HG02623 (cell line): Measurements from ENCODE around the gene SH3TC1.

Source experiments
- ATAC-seq: cut with Tn5 transposase; IDR thresholded peaks from one replicate; pipeline ENCODE4 v1.9.1; 2021; ENCODE audit warnings: moderate library complexity; ENCODE audit not compliant: unreplicated experiment

The SH3TC1 gene

DNA sequence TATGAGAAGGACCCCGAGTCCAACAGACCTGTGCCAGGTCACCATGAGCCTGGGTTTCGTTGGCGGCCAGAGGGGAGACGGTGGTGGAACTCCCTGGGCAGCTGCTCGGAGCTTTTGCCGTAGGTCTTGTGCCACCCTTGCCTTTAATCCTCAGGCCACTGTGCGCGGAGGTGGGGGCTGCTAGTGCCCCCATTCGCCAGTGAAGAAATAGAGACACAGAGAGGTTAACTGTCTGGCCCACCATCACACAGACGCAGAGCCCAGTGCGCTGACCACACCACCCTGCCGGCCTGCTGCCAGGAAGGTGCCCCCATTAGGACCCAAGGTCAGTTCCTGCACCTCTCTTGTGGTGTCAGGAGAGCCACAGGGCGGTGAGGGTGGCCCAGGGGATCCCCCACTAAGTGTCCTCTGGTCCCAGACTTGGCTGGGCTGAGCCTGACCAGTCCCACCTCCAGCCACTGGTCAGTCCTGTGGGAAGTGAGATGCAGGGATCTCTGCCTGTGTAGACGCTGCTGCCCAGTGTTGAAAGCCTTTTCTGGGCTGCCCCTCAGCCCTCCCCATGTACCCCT is 42.2 kb downstream of the SH3TC1 start:
- ATAC-seq: no peak

GRCh38 chr4:8241895-8242696 is 43.0 kb downstream of the SH3TC1 start:
- ATAC-seq: peak; percentile 62

DNA sequence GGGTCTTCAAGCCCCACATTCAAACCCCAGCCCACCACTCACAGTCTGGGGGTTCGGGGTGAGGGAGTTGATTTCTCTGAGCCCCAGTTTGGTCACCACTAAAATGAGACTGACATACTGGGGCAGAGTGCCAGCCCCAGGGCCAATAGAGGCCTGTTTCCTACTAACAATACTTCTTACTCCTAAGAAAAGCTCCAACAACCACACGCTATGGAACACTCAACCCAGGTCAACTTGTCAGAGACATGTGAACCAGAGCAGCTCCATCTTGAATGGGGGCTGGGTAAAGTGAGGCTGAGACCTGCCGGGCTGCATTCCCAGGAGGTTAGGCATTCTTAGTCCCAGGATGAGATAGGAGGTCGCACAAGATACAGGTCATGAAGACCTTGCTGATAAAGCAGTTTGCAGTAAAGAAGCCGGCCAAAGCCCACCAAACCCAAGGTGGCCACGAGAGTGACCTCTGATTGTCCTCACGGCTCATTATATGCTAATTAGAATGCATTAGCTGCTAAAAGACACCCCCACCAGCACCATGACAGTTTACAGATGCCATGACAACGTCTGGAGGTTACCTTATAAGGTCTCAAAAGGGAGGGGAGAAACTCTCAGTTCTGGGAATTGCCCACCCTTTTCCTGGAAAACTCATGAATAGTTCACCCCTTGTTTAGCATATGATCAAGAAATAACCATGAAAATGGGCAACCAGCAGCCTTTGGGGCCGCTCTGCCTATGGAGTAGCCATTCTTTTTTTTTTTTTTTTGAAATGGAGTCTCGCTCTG is 43.9 kb downstream of the SH3TC1 start:
- no peak for ATAC-seq

DNA sequence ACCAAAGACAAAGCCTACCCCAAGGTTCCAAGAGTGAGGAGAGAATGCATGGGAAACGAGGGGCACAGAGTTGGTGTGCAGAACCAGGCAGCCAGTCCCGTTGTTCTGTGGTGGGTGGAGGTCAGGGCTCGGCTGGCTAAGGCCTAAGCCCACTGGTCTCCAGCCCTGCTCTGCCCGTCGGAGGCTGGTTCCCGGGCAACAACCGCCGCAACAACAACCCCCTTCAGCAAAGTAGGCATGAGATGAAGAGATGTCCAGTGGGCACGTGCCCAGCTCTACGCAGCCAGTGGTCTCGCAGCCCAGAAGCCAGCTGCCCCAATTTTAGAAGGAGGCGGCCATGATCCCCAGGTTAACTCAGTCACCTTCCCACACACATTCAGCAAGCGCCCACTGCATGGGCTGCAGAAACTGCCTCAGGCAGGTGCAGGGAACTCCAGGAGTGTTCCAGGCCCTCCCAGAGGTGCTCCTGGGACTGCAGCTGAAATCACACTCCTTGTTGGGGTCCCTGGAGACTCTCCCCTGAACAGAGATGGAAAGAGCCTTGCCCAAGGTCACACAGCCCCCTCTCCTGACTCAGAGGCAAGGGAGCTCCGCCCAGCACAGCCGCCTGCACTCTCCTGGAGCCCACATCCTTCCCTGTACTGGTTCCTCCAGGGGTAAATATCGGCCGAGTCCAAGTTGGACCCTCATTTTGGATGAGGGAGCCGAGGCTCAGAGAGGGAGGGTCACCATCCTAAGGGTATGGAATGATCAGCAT is 45.1 kb downstream of the SH3TC1 start:
- no peak for ATAC-seq

GRCh38 chr4:8244931-8245460 is 45.9 kb downstream of the SH3TC1 start:
- ATAC-seq: no peak

GRCh38 chr4:8245884-8246833 is 47.1 kb downstream of the SH3TC1 start:
- ATAC-seq: no peak

GRCh38 chr4:8247047-8247930 is 48.2 kb downstream of the SH3TC1 start:
- ATAC-seq: no peak

GRCh38 chr4:8248091-8248490 is 49.0 kb downstream of the SH3TC1 start:
- ATAC-seq: no peak

DNA sequence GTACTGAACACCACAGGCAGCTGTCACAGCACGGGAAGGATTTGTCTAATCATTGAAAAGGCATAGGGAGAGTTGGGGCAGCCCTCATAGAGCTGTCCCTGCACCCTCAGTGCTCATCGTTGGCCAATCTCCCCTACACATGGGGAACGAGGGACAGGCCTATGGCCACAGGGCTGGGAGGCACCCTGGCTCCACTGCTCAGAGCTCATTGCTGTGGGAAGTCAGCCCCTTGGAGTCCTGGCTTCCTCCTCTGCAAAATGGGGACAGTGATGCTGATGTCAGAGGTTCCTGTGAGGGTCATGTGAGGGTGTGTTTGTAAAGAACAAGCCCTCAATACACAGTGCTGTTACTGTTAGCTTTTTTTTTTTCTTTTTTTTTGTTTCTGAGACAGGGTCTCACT is 51.1 kb downstream of the SH3TC1 start:
- no peak for ATAC-seq

DNA sequence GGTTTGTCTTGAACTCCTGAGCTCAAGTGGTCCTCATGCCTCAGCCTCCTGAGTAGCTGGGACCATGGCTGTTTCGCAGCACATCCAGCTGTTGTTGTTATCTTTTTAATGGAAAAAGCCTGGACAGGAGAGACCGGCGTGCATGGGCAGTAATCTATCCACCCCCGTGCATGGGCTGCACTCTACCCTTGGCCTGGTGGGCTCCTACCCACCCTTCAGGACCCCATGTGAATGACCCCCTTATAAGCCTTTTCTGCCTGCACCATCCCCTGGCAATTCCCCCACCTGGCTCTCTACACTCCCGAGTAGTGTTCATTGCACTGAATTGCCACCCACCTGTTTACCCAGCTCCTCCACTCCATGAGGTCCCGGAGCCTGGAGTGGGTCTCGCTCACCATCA is 51.5 kb downstream of the SH3TC1 start:
- ATAC-seq: no peak

- ATAC-seq: no peak
Observed at GRCh38 chr4:8251110-8251883, 52.2 kb downstream of the SH3TC1 start.

- no peak for ATAC-seq
Observed at GRCh38 chr4:8252301-8253173, 53.4 kb downstream of the SH3TC1 start.

GRCh38 chr4:8254076-8254475 is 55.0 kb downstream of the SH3TC1 start:
- ATAC-seq: no peak

DNA sequence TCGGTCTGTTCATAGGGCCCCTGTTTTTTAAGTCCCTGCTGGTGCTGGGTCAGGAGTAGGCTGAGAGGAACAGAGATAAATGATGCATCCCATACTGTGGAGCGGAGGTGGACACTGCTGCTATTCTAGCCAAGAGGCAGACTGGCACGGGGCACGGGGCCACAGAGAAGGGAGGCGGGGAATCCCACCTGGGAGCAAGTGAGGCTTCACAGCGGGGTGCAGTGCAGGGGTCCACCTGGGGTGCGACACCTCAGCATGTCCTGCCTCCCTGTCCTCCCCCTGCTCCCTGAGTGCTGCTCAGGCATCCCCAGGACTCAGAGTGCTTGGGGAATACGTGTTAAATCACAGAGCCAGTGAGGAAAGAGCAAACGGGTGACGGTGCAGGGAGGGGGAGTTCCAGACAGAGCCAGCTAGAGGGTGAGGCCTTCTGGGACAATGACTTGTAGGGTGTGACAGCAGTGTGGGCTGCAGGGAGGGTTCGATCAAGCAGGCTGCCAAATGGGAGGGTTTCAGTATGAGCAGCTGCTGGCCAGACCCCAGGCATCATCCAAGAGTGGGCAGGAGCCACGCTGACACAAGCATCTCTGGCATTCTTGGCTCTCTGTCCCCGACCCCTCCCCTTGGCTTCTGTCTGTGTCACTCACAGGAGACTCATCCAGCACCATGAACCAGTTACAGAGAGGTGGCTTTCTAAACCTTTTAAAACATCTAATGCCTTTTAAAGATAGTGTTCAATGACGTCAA is 56.8 kb downstream of the SH3TC1 start:
- no peak for ATAC-seq

DNA sequence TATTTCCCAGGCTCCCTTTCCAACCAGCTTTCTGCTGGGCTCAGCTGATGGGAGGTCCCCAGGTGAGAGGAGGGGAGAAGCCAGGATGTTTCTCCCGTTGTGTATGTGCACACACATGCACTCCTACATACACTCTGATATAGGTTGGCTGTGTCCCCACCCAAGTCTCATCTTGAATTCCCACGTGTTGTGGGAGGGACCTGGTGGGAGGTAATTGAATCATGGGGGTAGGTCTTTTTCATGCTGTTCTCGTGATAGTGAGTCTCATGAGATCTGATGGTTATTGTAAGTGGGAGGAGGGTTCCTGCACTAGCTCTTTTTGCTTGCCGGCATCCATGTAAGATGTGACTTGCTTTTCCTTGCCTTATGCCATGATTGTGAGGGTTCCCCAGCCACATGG is 58.8 kb downstream of the SH3TC1 start:
- no peak for ATAC-seq

DNA sequence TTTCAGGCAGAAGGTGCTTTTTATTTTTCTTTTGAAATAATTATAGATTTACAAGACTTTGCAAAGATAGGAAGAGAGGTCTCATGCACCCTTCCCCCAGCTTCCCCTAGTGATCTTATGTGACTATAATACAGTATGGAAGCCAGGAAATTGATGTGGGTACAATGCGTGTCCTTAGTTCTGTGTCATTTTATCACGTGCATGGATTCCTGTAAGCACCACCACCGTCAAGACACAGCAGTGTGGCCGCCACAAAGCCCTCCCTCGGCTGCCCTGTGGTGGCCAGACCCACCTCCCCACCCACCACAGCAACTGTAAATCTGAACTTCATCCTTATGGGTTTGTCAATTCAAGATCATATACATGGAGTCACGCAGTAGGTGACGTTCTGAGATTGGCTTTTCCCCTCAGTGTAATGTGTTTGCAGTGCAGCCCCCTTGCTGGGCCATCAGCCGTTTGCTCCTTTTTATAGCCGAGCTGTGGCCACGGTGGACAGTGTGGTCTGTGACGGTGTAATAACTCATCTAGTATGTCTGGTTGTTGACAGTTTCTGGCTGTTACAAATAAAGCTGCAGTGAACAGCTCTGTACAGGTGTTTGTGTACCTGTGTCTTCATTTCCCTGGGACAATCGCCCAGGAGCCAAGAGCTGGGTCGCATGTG is 59.6 kb downstream of the SH3TC1 start:
- ATAC-seq: no peak
